ENCODE data around the gene MRGPRF.

DNA sequence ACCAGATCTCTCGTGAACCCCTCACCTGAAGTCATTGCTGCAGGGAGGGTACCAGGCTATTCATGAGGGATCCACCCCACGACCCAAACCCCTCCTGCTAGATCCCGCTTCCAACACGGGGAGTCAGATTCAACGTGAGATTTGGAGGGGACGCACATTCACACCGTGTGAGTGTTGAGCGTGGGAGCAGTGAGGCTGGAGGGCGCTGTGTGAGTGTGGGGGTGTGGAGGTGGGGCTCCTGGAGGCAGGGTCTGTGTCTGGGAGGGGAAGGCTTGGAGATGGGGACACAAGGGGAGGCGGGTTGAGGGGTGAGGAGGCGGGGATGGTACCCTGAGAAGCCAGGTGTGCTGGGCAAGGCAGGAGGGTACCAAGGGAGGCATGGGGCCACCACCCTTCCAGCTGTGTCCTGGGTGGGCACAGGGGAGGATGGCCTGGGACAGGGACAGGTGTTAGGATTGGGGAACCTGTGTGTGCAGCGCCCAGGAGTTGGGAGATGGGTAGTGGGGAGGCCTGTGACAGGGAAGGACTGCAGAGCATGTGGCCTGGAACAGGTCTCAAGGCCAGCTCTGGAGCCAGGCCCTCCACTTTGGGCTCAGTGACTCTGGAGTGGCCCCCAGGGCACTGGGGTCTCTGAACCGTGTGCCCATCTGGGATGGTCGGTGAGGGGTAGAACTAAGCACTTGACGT, 49.3 kb upstream of the MRGPRF start:
- TF ChIP-seq, protein P1, sequence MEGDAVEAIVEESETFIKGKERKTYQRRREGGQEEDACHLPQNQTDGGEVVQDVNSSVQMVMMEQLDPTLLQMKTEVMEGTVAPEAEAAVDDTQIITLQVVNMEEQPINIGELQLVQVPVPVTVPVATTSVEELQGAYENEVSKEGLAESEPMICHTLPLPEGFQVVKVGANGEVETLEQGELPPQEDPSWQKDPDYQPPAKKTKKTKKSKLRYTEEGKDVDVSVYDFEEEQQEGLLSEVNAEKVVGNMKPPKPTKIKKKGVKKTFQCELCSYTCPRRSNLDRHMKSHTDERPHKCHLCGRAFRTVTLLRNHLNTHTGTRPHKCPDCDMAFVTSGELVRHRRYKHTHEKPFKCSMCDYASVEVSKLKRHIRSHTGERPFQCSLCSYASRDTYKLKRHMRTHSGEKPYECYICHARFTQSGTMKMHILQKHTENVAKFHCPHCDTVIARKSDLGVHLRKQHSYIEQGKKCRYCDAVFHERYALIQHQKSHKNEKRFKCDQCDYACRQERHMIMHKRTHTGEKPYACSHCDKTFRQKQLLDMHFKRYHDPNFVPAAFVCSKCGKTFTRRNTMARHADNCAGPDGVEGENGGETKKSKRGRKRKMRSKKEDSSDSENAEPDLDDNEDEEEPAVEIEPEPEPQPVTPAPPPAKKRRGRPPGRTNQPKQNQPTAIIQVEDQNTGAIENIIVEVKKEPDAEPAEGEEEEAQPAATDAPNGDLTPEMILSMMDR (IDR thresholded peaks at IDR 0.05 in 8 of 11, conservative IDR thresholded peaks at IDR 0.05 in 3 of 11) = no peak
- no peak for TF ChIP-seq POLR2A (IDR thresholded peaks at IDR 0.05)

All from spleen (tissue), 7 donors.